Measurements from ENCODE around the gene LRRC28. TPM values are rescaled to one million over a fixed set of nuclear protein-coding genes. Genes with fewer than 3 reads are reported as not detected.

The LRRC28 gene
- total and polyA plus RNA-seq, 9 of the 15 experiments (the other 6 are each of a cell fraction or from before 2014, with no cell fraction given), result 5.5 to 17.4 (median 7.9) TPM

DNA sequence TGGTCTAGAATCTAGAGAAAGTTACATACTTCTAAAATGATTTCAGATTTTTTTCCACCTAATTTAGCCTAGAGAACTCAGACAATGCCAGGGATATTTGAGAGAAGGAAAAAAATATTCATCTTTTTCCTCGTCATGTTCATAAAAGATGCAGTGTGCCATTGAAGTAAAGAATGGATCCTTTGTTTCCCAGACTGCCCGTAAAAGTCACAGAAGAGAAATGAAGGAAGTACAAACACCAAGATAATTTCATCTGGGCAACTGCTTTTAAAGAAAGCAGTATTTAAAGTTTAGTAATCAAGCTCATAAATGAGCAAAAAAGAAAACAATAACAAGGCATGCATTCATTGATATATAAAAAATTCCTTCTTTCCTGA lies 49.1 kb upstream of the LRRC28 start:
- Histone ChIP-seq H3K36me3 (ENCODE audit: control insufficient read depth, insufficient read depth, low read length) (no peaks in the 10 kb centered on the region), H3K79me2 (ENCODE audit: control insufficient read depth, insufficient read depth, low read length) (no peaks in the 10 kb centered on the region), H3K4me1 (replicated peaks in 1 of 2; ENCODE audit: control insufficient read depth in 2 of 2, insufficient read depth in 2 of 2, low read length in 2 of 2) (no peaks in the 10 kb centered on the region), H3K27ac (ENCODE audit: extremely low read depth, low read depth, low read length) (no peak overlapping the region), H3K4me2 (ENCODE audit: insufficient read depth, low read length) (no peak overlapping the region), H4K20me1 (replicated peaks; ENCODE audit: control insufficient read depth, insufficient read depth, low read length) (no peaks in the 10 kb centered on the region), H3K9ac (ENCODE audit: insufficient read depth in 1 of 2, low read depth in 2 of 2, low read length in 2 of 2) (no peak overlapping the region), H3K9me1 (ENCODE audit: control insufficient read depth, insufficient read depth, low read length) (no peaks in the 10 kb centered on the region), H3K27me3 (ENCODE audit: control insufficient read depth in 2 of 2, insufficient read depth in 2 of 2, low read length in 2 of 2) (no peaks in the 10 kb centered on the region), H2AFZ (ENCODE audit: low read depth, low read length) (no peak overlapping the region), H3K4me3 (no peak overlapping the region), H3K9me3 (replicated peaks; ENCODE audit: control insufficient read depth, insufficient read depth, low read depth, low read length) (no peaks in the 10 kb centered on the region)
- POLR2A ChIA-PET, result no interaction called here
- no TSS peak for BruUV-seq (replicated peaks)
- intact Hi-C loops (cut with micrococcal nuclease), result no loop called here
- WGBS (ENCODE audit: insufficient coverage, low coverage, missing lambda C conversion rate), result 22% methylated on average over 2 of the region's 2 CpGs
- CTCF ChIA-PET (ENCODE audit: low intra/inter-chr PET ratio), result no interaction called here
- no peak for FAIRE-seq
- TF ChIP-seq, protein P1, sequence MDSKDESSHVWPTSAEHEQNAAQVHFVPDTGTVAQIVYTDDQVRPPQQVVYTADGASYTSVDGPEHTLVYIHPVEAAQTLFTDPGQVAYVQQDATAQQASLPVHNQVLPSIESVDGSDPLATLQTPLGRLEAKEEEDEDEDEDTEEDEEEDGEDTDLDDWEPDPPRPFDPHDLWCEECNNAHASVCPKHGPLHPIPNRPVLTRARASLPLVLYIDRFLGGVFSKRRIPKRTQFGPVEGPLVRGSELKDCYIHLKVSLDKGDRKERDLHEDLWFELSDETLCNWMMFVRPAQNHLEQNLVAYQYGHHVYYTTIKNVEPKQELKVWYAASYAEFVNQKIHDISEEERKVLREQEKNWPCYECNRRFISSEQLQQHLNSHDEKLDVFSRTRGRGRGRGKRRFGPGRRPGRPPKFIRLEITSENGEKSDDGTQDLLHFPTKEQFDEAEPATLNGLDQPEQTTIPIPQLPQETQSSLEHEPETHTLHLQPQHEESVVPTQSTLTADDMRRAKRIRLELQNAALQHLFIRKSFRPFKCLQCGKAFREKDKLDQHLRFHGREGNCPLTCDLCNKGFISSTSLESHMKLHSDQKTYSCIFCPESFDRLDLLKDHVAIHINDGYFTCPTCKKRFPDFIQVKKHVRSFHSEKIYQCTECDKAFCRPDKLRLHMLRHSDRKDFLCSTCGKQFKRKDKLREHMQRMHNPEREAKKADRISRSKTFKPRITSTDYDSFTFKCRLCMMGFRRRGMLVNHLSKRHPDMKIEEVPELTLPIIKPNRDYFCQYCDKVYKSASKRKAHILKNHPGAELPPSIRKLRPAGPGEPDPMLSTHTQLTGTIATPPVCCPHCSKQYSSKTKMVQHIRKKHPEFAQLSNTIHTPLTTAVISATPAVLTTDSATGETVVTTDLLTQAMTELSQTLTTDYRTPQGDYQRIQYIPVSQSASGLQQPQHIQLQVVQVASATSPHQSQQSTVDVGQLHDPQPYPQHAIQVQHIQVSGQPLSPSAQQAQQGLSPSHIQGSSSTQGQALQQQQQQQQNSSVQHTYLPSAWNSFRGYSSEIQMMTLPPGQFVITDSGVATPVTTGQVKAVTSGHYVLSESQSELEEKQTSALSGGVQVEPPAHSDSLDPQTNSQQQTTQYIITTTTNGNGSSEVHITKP (IDR thresholded peaks at IDR 0.05; ENCODE audit: partially characterized antibody), result no peak
- no peak for TF ChIP-seq RUNX1 (IDR thresholded peaks at IDR 0.05; ENCODE audit: low read depth)
- TF ChIP-seq ZNF717 (CRISPR knock-in tag; IDR thresholded peaks at IDR 0.05), result no peak
- TF ChIP-seq ZNF584 (CRISPR knock-in tag; IDR thresholded peaks at IDR 0.05; ENCODE audit: low read depth), result no peak
- TF ChIP-seq ZNF354B (CRISPR knock-in tag; IDR thresholded peaks at IDR 0.05), result no peak
- TF ChIP-seq HOXB6 (CRISPR knock-in tag; IDR thresholded peaks at IDR 0.05; ENCODE audit: borderline replicate concordance), result no peak
- DNase-seq (ENCODE audit: extremely low read depth in 1 of 4, low spot score in 3 of 4), result no peak
- in situ Hi-C loops (cut with MboI), result no loop called here
- no peak for ATAC-seq

Measured in K562 (cell line).